Uterus (tissue), 4 donors: ENCODE results near the gene CELA3A. TPM values are rescaled to one million over a fixed set of nuclear protein-coding genes. Genes with fewer than 3 reads are reported as not detected.
A peak's percentile ranks its signal among the peaks of the same experiment; 100 is the strongest.

Experiments used
- DNase-seq, 2 donors: peaks; one replicate each; pipeline ENCODE4 v3.0.0-alpha.2; 2019 to 2020
- H3K27ac ChIP-seq, 2 donors: fragments of 200-600 bp; sonication (generic); 1 replicate in 1 of 2; 2 replicates in 1 of 2; pipeline ENCODE4 v1.5.1; 2016 to 2018
- H3K27me3 ChIP-seq, 2 donors: fragments of 200-600 bp; sonication (generic); one replicate each; pipeline ENCODE4 v1.5.1; 2018 to 2019; ENCODE audit warnings: control low read depth in 1 of 2
- H3K36me3 ChIP-seq, 2 donors: fragments of 200-600 bp; sonication (generic); one replicate each; pipeline ENCODE4 v1.5.1; 2019; ENCODE audit warnings: control low read depth in 1 of 2
- H3K4me1 ChIP-seq, 2 donors: fragments of 200-600 bp; sonication (generic); one replicate each; pipeline ENCODE4 v1.5.1; 2018 to 2019; ENCODE audit warnings: control low read depth in 1 of 2
- H3K4me3 ChIP-seq, 2 donors: fragments of 200-600 bp; sonication (generic); 1 replicate in 1 of 2; 2 replicates in 1 of 2; pipeline ENCODE4 v1.5.1; 2018 to 2019; ENCODE audit warnings: mild to moderate bottlenecking in 1 of 2
- H3K9me3 ChIP-seq, 2 donors: fragments of 200-600 bp; sonication (generic); one replicate each; pipeline ENCODE4 v1.5.1; 2019; ENCODE audit warnings: control low read depth in 1 of 2
- POLR2A ChIP-seq, 2 donors: fragments of 450-650 bp; IDR thresholded peaks; one replicate each; pipeline ENCODE4 v1.6.1; 2016; ENCODE audit warnings: antibody characterized with exemption in 2 of 2, mild to moderate bottlenecking in 1 of 2, moderate library complexity in 1 of 2
- intact Hi-C: fragments of 100-400 bp; cut with DNase I; formaldehyde crosslinking; loops from one replicate; pipeline ENCODE4 v1.15.1; 2023; ENCODE audit warnings: low total_unique reads
- total RNA-seq, 4 donors: library from RNA; depleted of rRNA in 3 of 4; stranded (reverse); fragments of >200 nt in 3 of 4; gene quantifications; one replicate each; pipeline versions ENCODE4 v1.1.0 to v1.2.4, GENCODE V29; 2014 to 2023
- TF ChIP-seq, protein P1 (sequence below), 4 experiments: fragments of 200-600 bp in 2 of 4; fragments of 450-650 bp in 2 of 4; sonication (generic) in 2 of 4; IDR thresholded peaks; one replicate each; pipeline ENCODE4 v1.5.1; 2016 to 2019; ENCODE audit warnings: antibody characterized with exemption in 4 of 4, mild to moderate bottlenecking in 2 of 4, moderate library complexity in 1 of 4
- donor health status: DM: yes; HTN: yes; CAD: no.

CELA3A gene
- total RNA-seq, 4 donors from 2014 or later = not detected

DNA sequence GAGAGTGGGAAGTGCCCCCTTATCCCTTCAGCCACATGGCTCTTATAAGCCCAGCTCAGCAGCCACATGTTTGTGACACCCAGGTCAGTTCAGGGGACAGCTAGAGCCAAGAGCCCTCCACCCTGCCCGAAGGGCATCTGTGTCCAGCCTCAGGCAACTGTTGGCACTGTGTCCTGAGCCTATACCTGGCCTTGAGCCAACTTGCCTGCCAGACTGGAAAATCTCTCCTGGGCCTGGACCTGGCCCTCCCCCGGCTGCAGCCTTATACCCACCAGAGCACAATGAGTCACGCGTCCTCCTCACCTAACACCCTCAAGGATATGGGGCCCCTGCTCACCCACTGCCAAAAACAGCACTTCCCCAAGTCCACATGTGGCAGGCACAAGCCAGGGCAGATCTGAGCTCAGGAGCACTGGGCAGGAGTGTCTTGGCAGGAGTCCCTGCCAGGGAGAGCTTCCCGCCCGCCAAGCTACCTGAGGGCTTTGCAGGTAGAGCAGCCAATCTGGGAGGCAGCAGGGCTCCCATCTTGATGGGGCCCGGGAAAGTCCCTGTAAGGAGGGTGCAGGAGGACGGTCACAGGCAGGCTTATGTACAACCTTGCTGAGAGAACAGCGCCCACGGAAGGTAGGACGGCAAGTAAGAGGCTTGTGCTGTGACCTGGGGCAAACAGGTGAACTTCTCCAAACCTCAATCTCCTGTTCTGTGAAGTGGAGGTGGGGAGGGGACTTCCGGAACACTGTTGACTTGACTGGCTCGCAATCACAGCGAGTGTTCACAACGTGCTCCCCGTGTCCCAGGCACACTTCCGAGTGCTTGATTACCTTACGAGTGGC, 44.5 kb upstream of the CELA3A start:
- Histone ChIP-seq H3K36me3 (no peaks in the 10 kb centered on the region), H3K4me3 (no peak overlapping the region), H3K4me1 (no peaks in the 10 kb centered on the region), H3K9me3 (no peaks in the 10 kb centered on the region), H3K27me3 (no peaks in the 10 kb centered on the region), H3K27ac (peak overlapping the region; percentile 78 to 81)
- TF ChIP-seq POLR2A (IDR thresholded peaks at IDR 0.05) = no peak
- TF ChIP-seq, protein P1, sequence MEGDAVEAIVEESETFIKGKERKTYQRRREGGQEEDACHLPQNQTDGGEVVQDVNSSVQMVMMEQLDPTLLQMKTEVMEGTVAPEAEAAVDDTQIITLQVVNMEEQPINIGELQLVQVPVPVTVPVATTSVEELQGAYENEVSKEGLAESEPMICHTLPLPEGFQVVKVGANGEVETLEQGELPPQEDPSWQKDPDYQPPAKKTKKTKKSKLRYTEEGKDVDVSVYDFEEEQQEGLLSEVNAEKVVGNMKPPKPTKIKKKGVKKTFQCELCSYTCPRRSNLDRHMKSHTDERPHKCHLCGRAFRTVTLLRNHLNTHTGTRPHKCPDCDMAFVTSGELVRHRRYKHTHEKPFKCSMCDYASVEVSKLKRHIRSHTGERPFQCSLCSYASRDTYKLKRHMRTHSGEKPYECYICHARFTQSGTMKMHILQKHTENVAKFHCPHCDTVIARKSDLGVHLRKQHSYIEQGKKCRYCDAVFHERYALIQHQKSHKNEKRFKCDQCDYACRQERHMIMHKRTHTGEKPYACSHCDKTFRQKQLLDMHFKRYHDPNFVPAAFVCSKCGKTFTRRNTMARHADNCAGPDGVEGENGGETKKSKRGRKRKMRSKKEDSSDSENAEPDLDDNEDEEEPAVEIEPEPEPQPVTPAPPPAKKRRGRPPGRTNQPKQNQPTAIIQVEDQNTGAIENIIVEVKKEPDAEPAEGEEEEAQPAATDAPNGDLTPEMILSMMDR (IDR thresholded peaks at IDR 0.05) = no peak
- DNase-seq = peak in 1 of 2 donors; percentile 45
- intact Hi-C loops = no loop called here

DNA sequence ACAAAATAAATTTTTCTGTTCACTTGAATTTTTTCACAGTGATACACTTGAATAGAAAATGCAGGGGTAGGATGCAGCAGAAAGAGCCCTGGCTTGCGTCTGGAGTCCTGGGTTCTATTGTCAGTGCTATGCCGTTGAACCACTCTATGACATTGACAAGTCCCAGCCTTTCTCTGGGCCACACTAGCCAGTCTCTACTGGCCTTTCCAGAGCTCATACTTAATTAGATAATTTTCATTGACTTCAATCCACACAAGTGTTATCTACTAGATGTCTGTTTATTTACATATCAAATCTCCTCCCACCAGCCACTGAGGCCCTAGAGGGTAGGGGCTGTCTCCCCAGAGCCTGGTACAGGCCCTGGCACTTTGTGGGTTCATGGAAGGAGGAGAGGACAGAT, 40.1 kb upstream of the CELA3A start:
- DNase-seq = no peak
- H3K27me3 ChIP-seq = no peaks in the 10 kb centered on the region
- no peak overlapping the region for H3K27ac ChIP-seq
- no peaks in the 10 kb centered on the region for H3K36me3 ChIP-seq
- no peak overlapping the region for H3K4me3 ChIP-seq
- TF ChIP-seq, protein P1 (IDR thresholded peaks at IDR 0.05) = no peak
- TF ChIP-seq POLR2A (IDR thresholded peaks at IDR 0.05) = no peak
- H3K4me1 ChIP-seq = peaks cover 0 to 4% of the 10 kb centered on the region in 2 donors
- intact Hi-C loops = loop anchor here (10.0 kb wide), 1 partner anchor 97 kb away; no protein-coding TSS in a partner anchor
- H3K9me3 ChIP-seq = no peaks in the 10 kb centered on the region

DNA sequence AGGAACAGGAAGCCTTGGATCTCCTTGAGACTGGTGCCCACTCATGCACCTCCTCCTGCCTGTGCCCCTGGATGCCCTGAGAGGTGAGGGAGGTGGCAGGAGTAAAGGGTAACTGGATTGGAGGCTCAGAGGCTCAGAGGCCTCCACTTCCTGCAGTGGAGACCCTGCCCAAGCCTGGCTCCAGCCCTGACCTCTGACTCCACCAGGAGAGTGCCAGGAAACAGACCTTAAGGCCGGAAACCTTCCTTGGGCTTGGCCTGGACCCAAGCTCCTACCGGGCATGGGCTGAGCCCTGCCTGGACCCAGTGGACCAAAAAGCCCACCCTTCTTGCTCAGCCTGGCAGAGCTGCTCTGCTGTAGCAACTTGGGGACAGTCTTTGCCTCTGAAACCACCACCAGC, 39.7 kb upstream of the CELA3A start:
- H3K4me1 ChIP-seq = peaks cover 0 to 4% of the 10 kb centered on the region in 2 donors
- TF ChIP-seq, protein P1 (IDR thresholded peaks at IDR 0.05) = no peak
- TF ChIP-seq POLR2A (IDR thresholded peaks at IDR 0.05) = no peak
- no peaks in the 10 kb centered on the region for H3K36me3 ChIP-seq
- no peaks in the 10 kb centered on the region for H3K9me3 ChIP-seq
- H3K4me3 ChIP-seq = no peak overlapping the region
- no peaks in the 10 kb centered on the region for H3K27me3 ChIP-seq
- intact Hi-C loops = loop anchor here (10.0 kb wide), 1 partner anchor 97 kb away; no protein-coding TSS in a partner anchor
- no peak overlapping the region for H3K27ac ChIP-seq
- no peak for DNase-seq

DNA sequence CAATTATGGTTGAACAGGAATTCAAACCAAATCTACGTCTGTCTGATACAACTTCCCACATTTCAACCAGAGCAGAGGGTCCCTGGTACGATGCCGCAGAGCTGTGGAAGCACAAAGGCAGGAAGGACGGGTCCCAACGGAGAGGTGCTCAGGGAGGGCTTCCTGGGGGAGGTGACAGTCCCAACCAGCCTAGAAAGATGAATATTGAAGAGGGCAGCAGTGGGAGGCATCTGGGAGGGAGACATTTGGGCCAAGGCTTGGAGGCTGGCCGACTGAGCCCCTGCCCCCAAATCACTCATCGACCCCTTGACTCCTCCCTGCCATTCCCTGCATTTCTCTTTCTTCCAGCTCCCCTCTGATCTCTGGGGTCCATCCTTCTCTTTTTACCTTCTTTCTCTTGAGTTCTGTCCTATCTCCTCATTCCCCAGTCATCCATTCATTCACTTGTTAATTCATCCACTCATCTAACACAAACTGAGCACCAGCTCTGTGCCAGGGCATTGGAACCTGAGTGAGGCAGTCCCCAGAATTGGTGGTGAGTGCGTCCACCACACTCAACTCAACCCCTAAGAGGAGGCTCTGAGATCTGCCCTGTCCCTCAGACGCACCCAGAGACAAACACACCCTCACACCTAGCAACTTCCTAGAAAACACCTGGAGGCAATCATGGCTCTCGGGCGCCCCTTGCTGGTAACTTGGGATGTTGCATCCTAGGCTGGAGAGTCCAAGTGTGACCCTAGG, 37.8 kb upstream of the CELA3A start:
- no peak for TF ChIP-seq POLR2A (IDR thresholded peaks at IDR 0.05)
- TF ChIP-seq, protein P1 (IDR thresholded peaks at IDR 0.05) = peak; percentile 87 to 93 (median 91)
- Histone ChIP-seq H3K27ac (no peak overlapping the region), H3K4me1 (peaks cover 0 to 4% of the 10 kb centered on the region in 2 donors), H3K36me3 (no peaks in the 10 kb centered on the region), H3K27me3 (no peaks in the 10 kb centered on the region), H3K9me3 (no peaks in the 10 kb centered on the region), H3K4me3 (no peak overlapping the region)
- intact Hi-C loops = loop anchor here (10.0 kb wide), 1 partner anchor 99 kb away; no protein-coding TSS in a partner anchor
- DNase-seq = peak; percentile 80 to 83
